ENCODE data around the gene CRIM1. TPM values are rescaled to one million over a fixed set of nuclear protein-coding genes. Genes with fewer than 3 reads are reported as not detected.
A peak's percentile ranks its signal among the peaks of the same experiment; 100 is the strongest.

Gene CRIM1
- total RNA-seq, 1 donor from 2014 or later, result 105 TPM

GRCh38 chr2:36553683-36554082 is 198.1 kb downstream of the CRIM1 start:
- intact Hi-C loops (cut with DNase I), result no loop called here
- peaks cover 75% of the 10 kb centered on the region for H3K36me3 ChIP-seq
- DNase-seq, result no peak
- TF ChIP-seq CTCF (IDR thresholded peaks at IDR 0.05), result no peak
- H3K27ac ChIP-seq, result no peak overlapping the region
- H3K9me3 ChIP-seq, result no peaks in the 10 kb centered on the region
- H3K27me3 ChIP-seq (ENCODE audit: low read depth), result no peaks in the 10 kb centered on the region
- no peak overlapping the region for H3K4me3 ChIP-seq
- peaks cover 5% of the 10 kb centered on the region for H3K4me1 ChIP-seq
- peak; percentile 45 to 74 for ATAC-seq

DNA sequence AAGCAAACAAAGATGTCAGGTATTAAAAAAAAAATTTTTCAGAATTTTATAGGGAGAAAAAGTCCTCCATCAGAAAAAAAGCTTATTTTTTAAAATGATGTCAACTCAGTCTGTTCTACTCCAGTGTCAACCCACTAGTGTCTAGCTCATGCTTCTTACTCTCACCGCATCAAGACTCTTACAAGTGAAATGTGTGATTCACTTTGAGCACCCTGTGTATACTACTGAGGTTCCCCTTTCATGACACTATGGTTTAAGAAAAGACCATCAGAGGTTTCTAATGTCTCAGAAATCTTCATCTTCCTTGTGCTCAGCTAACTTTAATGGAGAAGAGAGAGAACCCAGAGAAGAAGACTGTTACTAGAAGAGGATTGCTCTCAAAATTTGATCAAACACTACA is 199.0 kb downstream of the CRIM1 start:
- ATAC-seq, result no peak
- H3K27me3 ChIP-seq (ENCODE audit: low read depth), result no peaks in the 10 kb centered on the region
- no peak for DNase-seq
- H3K36me3 ChIP-seq, result peaks cover 73% of the 10 kb centered on the region
- intact Hi-C loops (cut with DNase I), result no loop called here
- no peak overlapping the region for H3K4me3 ChIP-seq
- peaks cover 5% of the 10 kb centered on the region for H3K4me1 ChIP-seq
- no peaks in the 10 kb centered on the region for H3K9me3 ChIP-seq
- no peak overlapping the region for H3K27ac ChIP-seq
- TF ChIP-seq CTCF (IDR thresholded peaks at IDR 0.05), result no peak

DNA sequence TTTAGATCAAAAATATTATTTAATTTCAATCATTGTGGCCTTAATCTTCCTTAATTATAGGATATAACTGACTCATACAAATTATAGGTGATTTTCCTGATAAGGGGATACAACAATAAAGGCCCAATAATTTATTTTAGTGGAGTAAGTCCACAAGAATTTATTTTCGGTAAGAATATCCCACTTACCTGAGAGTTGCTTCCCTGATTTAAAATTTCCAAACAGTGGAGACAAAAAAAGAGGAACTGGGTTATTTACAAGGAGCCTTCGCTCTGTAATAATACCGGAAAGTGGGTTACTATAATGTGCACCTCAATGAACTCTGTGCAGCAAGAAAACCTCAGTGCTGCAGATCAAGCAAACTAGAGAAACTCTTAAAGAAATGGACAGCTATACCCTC is 200.2 kb downstream of the CRIM1 start:
- no peaks in the 10 kb centered on the region for H3K27me3 ChIP-seq (ENCODE audit: low read depth)
- no peak for DNase-seq
- intact Hi-C loops (cut with DNase I), result no loop called here

DNA sequence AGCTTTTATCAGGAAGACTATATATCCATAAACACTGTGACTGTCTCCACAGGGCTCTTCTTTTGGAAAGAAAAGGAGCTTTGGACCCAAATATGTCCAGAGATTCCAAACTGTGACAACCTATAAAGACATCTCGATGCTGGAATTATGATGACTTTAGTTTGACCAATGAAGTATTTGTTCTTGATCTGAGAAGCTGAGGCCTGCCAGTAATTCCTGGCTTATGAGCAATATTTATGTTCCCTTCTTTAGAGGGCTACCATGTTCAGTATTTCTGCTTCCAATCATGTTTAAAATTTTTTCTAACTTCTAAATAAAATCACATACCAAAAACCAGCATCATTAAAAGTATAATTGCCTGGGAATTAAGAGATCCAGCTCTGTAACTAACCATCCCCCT is 201.3 kb downstream of the CRIM1 start:
- Histone ChIP-seq H3K36me3 (peaks cover 53% of the 10 kb centered on the region), H3K4me1 (peaks cover 18% of the 10 kb centered on the region), H3K27ac (no peak overlapping the region), H3K27me3 (ENCODE audit: low read depth) (no peaks in the 10 kb centered on the region), H3K9me3 (no peaks in the 10 kb centered on the region), H3K4me3 (no peak overlapping the region)
- TF ChIP-seq CTCF (IDR thresholded peaks at IDR 0.05), result no peak
- ATAC-seq (no peak), DNase-seq (no peak)
- intact Hi-C loops (cut with DNase I), result no loop called here

More for the DNA sequence above, 200.2 kb downstream of the CRIM1 start:
- no peak overlapping the region for H3K27ac ChIP-seq
- ATAC-seq, result no peak
- H3K36me3 ChIP-seq, result peaks cover 63% of the 10 kb centered on the region
- no peak overlapping the region for H3K4me3 ChIP-seq
- H3K9me3 ChIP-seq, result no peaks in the 10 kb centered on the region
- peaks cover 9% of the 10 kb centered on the region for H3K4me1 ChIP-seq
- TF ChIP-seq CTCF (IDR thresholded peaks at IDR 0.05), result no peak

- Histone ChIP-seq H3K27ac (no peak overlapping the region), H3K4me1 (peaks cover 41% of the 10 kb centered on the region), H3K9me3 (no peaks in the 10 kb centered on the region), H3K27me3 (ENCODE audit: low read depth) (no peaks in the 10 kb centered on the region), H3K36me3 (peaks cover 31% of the 10 kb centered on the region), H3K4me3 (no peak overlapping the region)
- DNase-seq, result no peak
- no peak for ATAC-seq
- TF ChIP-seq CTCF (IDR thresholded peaks at IDR 0.05), result no peak
- intact Hi-C loops (cut with DNase I), result no loop called here
Observed at GRCh38 chr2:36559221-36559942, 203.8 kb downstream of the CRIM1 start.

Data from lower lobe of right lung (tissue), 2 donors.